Measurements from ENCODE around the gene PROM1. TPM values are rescaled to one million over a fixed set of nuclear protein-coding genes. Genes with fewer than 3 reads are reported as not detected.

The PROM1 gene
- polyA plus RNA-seq, 2 donors, result 0.37 to 0.47 TPM

DNA sequence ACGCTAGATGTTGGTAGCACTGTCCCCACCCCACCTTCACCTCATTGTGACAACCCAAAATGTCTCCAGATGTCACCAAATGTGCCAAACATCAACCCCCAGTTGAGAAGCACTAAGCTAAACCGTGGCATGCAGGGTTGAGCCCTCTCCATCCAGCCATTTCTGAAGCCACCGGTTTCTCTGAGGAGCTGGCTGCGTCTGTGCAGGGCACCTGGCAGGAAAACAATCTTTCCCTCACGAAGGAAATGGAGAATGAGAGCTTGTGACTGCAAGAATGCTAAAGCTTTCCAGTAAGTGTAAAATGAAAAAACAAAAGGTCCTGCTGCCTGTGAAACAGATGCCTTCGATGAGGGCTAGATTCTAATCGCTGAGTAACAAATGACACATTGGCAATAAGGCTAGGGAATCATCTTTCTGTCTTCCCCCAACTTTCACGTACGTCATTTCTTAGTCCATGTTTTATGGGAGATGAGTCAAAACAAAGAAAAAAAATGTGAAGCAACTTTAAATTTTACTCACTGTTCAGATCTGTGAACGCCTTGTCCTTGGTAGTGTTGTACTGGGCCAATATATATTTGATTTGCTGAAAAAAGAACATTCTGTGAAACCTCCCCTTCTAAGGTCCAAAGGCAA is 59.9 kb downstream of the PROM1 start:
- H3K4me1 ChIP-seq (ENCODE audit: control insufficient read depth in 2 of 2, insufficient read depth in 2 of 2, low read length in 1 of 2), result no peaks in the 10 kb centered on the region
- no peak overlapping the region for H3K4me3 ChIP-seq (ENCODE audit: low read depth in 1 of 2, low read length in 2 of 2)
- no peaks in the 10 kb centered on the region for H3K36me3 ChIP-seq (ENCODE audit: control insufficient read depth in 2 of 2, insufficient read depth in 2 of 2, low read length in 1 of 2)
- no peaks in the 10 kb centered on the region for H3K9me3 ChIP-seq (ENCODE audit: control insufficient read depth in 2 of 2, insufficient read depth in 1 of 2, low read depth in 1 of 2, low read length in 1 of 2)
- 70 to 73% methylated on average over 10 of the region's 10 CpGs for WGBS, 2 donors
- H3K27ac ChIP-seq (ENCODE audit: low read depth in 2 of 2, low read length in 1 of 2), result no peak overlapping the region
- H3K27me3 ChIP-seq (ENCODE audit: control insufficient read depth in 1 of 2, insufficient read depth in 2 of 2, low read length in 2 of 2), result peaks cover 0 to 2% of the 10 kb centered on the region in 2 donors

DNA sequence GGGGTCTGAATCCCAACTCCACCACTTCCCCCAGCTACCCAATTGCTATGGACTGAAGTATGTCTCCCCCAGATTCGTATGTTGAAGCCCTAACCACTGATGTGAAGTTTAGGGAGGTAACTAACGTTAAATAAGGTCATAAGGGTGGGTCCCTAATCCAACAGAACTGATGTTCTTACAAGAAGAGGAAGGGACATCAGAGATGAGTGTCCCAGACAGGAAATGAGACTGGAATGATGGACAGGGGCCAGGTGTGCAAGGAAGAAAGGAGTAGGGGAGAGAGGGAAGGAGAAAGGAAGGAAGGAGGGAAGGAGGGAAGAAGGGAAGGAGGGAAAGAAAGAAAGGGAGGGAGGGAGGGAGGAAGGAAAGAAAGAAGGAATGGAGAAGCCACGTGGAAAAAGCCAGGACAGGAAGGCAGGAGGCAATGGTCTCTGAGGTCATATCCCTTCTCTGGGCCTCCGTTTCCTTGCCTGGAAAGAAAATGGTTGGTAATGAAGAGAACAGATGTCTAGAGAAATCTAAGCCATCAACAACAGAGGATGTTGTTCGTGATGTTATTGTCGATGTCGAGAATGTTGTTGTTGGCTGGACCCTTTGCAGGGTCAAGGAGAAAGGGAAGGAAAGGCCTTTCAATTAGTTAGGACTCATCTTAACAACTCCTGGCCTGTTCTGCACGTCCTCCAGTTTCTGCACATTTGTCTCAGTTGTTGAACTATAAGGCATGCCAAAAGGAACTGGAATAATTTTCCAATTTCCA is 61.8 kb downstream of the PROM1 start:
- Histone ChIP-seq H3K4me1 (ENCODE audit: control insufficient read depth in 2 of 2, insufficient read depth in 2 of 2, low read length in 1 of 2) (no peaks in the 10 kb centered on the region), H3K9me3 (ENCODE audit: control insufficient read depth in 2 of 2, insufficient read depth in 1 of 2, low read depth in 1 of 2, low read length in 1 of 2) (no peaks in the 10 kb centered on the region), H3K36me3 (ENCODE audit: control insufficient read depth in 2 of 2, insufficient read depth in 2 of 2, low read length in 1 of 2) (no peaks in the 10 kb centered on the region), H3K4me3 (ENCODE audit: low read depth in 1 of 2, low read length in 2 of 2) (no peak overlapping the region), H3K27me3 (ENCODE audit: control insufficient read depth in 1 of 2, insufficient read depth in 2 of 2, low read length in 2 of 2) (peaks cover 0 to 2% of the 10 kb centered on the region in 2 donors), H3K27ac (ENCODE audit: low read depth in 2 of 2, low read length in 1 of 2) (no peak overlapping the region)
- 67 to 73% methylated on average over 8 of the region's 8 CpGs for WGBS, 2 donors

DNA sequence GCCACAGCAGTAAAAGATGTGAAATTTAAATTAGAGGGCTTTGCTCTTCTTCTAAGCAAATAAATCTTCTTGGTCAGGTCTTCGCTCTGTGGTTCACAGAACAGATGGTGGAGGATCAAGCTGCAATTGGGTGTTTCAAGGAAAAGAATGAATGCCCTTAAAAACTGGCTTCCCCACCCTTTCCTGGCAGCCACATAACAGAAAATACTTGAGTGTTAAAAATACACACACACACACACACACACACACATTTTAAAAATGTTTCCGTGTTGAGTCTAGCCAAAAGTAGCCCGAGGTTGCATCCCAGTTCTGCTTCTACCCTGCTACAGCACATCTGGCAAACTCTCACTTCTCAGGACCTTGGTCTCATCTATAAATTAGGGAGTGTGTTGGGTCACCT is 64.2 kb downstream of the PROM1 start:
- Histone ChIP-seq H3K4me3 (ENCODE audit: low read depth in 1 of 2, low read length in 2 of 2) (no peak overlapping the region), H3K36me3 (ENCODE audit: control insufficient read depth in 2 of 2, insufficient read depth in 2 of 2, low read length in 1 of 2) (no peaks in the 10 kb centered on the region), H3K4me1 (ENCODE audit: control insufficient read depth in 2 of 2, insufficient read depth in 2 of 2, low read length in 1 of 2) (no peaks in the 10 kb centered on the region), H3K27ac (ENCODE audit: low read depth in 2 of 2, low read length in 1 of 2) (no peak overlapping the region), H3K9me3 (ENCODE audit: control insufficient read depth in 2 of 2, insufficient read depth in 1 of 2, low read depth in 1 of 2, low read length in 1 of 2) (no peaks in the 10 kb centered on the region), H3K27me3 (ENCODE audit: control insufficient read depth in 1 of 2, insufficient read depth in 2 of 2, low read length in 2 of 2) (peaks cover 0 to 2% of the 10 kb centered on the region in 2 donors)
- 35 to 42% methylated on average over 3 of the region's 3 CpGs for WGBS, 2 donors

DNA sequence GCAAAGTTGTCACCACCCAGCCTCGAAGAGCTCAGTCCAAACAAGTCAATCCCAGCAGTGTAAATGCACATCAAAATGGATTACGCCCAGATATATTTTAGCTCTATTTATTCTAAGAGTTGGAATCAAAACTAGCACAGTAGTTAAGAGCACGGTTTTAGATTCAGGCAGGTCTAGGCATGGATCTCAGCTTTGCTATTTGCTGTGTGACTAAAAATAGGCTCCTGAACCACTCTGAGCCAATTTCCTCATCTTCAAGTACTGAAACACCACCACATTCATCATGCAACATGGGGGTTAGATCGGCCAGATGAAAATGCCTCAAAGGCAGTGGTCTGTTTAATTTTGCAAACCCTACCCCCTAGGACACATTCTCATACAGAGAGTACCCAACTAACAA is 65.0 kb downstream of the PROM1 start:
- Histone ChIP-seq H3K27ac (ENCODE audit: low read depth in 2 of 2, low read length in 1 of 2) (no peak overlapping the region), H3K27me3 (ENCODE audit: control insufficient read depth in 1 of 2, insufficient read depth in 2 of 2, low read length in 2 of 2) (peaks cover 0 to 2% of the 10 kb centered on the region in 2 donors), H3K36me3 (ENCODE audit: control insufficient read depth in 2 of 2, insufficient read depth in 2 of 2, low read length in 1 of 2) (no peaks in the 10 kb centered on the region), H3K9me3 (ENCODE audit: control insufficient read depth in 2 of 2, insufficient read depth in 1 of 2, low read depth in 1 of 2, low read length in 1 of 2) (no peaks in the 10 kb centered on the region), H3K4me1 (ENCODE audit: control insufficient read depth in 2 of 2, insufficient read depth in 2 of 2, low read length in 1 of 2) (no peaks in the 10 kb centered on the region), H3K4me3 (ENCODE audit: low read depth in 1 of 2, low read length in 2 of 2) (no peak overlapping the region)
- 58 to 68% methylated on average over 4 of the region's 4 CpGs for WGBS, 2 donors

DNA sequence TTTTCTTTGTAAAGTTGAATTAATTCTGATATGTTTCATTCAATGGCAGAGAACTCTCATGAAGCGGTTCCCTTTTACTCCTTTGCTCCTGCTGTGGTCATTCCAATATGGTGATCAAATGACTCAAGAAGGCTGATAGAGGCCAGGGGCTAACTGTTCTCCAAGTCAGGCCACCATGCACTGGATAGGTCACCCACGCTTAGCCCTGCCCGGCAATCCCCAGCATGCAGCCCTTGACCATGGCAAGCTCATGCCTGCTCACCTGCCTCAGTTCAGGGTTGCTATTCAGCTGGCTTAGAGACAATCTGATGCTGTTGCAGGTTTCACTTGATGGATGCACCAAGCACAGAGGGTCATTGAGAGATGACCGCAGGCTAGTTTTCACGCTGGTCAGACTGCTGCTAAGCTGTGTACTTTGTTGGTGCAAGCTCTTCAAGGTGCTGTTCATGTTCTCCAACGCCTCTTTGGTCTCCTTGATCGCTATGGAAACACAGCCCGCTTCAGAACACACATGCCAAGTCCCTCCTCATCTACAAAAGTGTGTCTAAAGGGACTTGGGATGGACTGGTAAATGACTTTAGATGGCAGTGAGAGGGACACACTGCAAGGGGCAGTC is 65.7 kb downstream of the PROM1 start:
- Histone ChIP-seq H3K27me3 (ENCODE audit: control insufficient read depth in 1 of 2, insufficient read depth in 2 of 2, low read length in 2 of 2) (peaks cover 0 to 2% of the 10 kb centered on the region in 2 donors), H3K4me3 (ENCODE audit: low read depth in 1 of 2, low read length in 2 of 2) (no peak overlapping the region), H3K9me3 (ENCODE audit: control insufficient read depth in 2 of 2, insufficient read depth in 1 of 2, low read depth in 1 of 2, low read length in 1 of 2) (no peaks in the 10 kb centered on the region), H3K4me1 (ENCODE audit: control insufficient read depth in 2 of 2, insufficient read depth in 2 of 2, low read length in 1 of 2) (no peaks in the 10 kb centered on the region), H3K27ac (ENCODE audit: low read depth in 2 of 2, low read length in 1 of 2) (no peak overlapping the region), H3K36me3 (ENCODE audit: control insufficient read depth in 2 of 2, insufficient read depth in 2 of 2, low read length in 1 of 2) (no peaks in the 10 kb centered on the region)
- 85 to 89% methylated on average over 8 of the region's 8 CpGs for WGBS, 2 donors

DNA sequence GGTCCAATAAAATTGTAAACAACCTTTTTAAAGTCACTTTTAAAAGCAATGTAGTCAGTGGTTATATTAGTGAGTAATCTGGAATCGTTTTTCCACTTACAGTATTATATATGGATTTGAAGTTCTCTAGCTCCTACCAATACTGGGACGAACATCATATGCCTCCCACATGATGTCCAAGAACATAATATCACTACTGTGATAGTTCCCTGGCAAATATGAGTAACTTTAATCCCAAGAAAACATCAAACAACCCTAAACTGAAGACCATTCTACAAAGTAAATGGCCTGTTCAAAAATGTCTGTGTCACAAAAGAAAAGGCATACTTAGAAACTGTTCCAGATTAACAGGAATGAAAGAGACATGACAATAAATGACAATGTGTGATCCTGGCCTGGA is 67.3 kb downstream of the PROM1 start:
- Histone ChIP-seq H3K4me3 (ENCODE audit: low read depth in 1 of 2, low read length in 2 of 2) (no peak overlapping the region), H3K27me3 (ENCODE audit: control insufficient read depth in 1 of 2, insufficient read depth in 2 of 2, low read length in 2 of 2) (peaks cover 0 to 2% of the 10 kb centered on the region in 2 donors), H3K36me3 (ENCODE audit: control insufficient read depth in 2 of 2, insufficient read depth in 2 of 2, low read length in 1 of 2) (no peaks in the 10 kb centered on the region), H3K4me1 (ENCODE audit: control insufficient read depth in 2 of 2, insufficient read depth in 2 of 2, low read length in 1 of 2) (no peaks in the 10 kb centered on the region), H3K27ac (ENCODE audit: low read depth in 2 of 2, low read length in 1 of 2) (no peak overlapping the region), H3K9me3 (ENCODE audit: control insufficient read depth in 2 of 2, insufficient read depth in 1 of 2, low read depth in 1 of 2, low read length in 1 of 2) (no peaks in the 10 kb centered on the region)
- 57 to 61% methylated on average over 2 of the region's 2 CpGs for WGBS, 2 donors

DNA sequence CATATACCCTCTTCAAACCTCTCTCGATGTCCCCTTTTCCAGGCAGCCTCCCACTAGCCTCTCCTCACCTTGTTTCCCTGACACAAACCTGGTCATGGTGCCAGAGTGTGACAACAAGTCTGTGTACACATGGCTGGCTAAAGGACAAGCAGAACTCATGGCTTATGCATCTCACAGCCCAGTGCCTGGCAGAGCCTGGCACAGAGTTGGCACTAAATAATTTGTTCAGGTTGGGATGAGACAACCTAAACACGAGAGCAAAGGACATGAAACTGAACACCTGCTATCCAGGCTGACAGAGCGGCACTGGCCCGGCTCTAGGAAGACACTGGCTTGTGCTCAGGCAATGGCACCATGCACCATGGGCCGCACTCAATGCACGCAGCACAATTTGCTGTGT is 72.7 kb downstream of the PROM1 start:
- 81 to 84% methylated on average over 6 of the region's 6 CpGs for WGBS, 2 donors
- Histone ChIP-seq H3K36me3 (ENCODE audit: control insufficient read depth in 2 of 2, insufficient read depth in 2 of 2, low read length in 1 of 2) (no peaks in the 10 kb centered on the region), H3K27ac (ENCODE audit: low read depth in 2 of 2, low read length in 1 of 2) (no peak overlapping the region), H3K4me3 (ENCODE audit: low read depth in 1 of 2, low read length in 2 of 2) (no peak overlapping the region), H3K27me3 (ENCODE audit: control insufficient read depth in 1 of 2, insufficient read depth in 2 of 2, low read length in 2 of 2) (no peaks in the 10 kb centered on the region), H3K9me3 (ENCODE audit: control insufficient read depth in 2 of 2, insufficient read depth in 1 of 2, low read depth in 1 of 2, low read length in 1 of 2) (peaks cover 0 to 2% of the 10 kb centered on the region in 2 donors), H3K4me1 (ENCODE audit: control insufficient read depth in 2 of 2, insufficient read depth in 2 of 2, low read length in 1 of 2) (no peaks in the 10 kb centered on the region)

DNA sequence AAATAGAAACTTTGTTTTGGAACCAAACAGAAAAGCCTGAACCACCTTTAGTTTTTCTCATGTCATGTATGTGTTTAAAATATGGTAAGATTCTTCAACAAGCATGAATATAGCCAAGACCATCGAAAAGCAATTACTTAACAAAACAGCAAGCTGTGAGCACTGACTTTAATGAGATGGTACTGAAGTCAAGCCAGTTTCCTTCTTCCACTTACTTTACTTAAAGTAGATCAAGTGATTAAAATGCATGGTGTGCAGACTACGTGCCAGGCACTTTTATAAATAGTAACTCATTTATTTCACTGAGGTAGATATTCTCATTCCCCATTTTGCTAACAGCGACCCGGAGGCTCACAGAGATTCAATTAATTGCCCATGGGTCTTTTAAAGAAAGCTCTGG is 74.7 kb downstream of the PROM1 start:
- H3K36me3 ChIP-seq (ENCODE audit: control insufficient read depth in 2 of 2, insufficient read depth in 2 of 2, low read length in 1 of 2), result no peaks in the 10 kb centered on the region

DNA sequence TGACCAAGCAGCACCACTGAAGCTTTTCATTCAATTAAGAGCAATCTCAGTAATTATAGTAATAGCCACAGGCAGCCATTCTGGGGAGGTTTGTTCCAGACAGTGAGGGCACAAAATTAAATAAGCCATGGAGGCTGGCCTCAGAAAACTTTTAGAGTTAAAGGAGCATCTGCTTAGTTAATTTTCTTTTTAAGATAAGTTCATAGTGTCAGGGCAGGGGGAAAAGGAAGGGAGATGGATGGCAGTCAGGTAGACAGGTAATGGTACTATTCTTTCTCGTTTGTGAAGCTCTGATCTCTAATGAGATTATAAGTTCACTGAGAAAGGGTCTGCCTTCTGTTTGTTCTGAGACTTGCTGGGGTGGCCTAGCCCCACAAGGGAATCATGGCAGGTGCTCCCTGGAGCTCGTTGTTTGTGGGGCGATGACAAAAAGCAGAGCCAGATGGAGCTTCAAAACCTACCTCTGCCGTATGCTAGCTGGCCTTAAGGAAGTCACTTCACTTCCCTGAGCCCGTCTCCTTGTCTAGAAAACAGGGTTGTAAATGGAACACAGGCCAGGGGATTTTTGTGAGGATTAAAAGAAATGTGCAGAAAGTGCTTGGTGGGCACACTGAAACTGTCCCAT is 76.2 kb downstream of the PROM1 start:
- peaks cover 0 to 2% of the 10 kb centered on the region in 2 donors for H3K9me3 ChIP-seq (ENCODE audit: control insufficient read depth in 2 of 2, insufficient read depth in 1 of 2, low read depth in 1 of 2, low read length in 1 of 2)
- H3K36me3 ChIP-seq (ENCODE audit: control insufficient read depth in 2 of 2, insufficient read depth in 2 of 2, low read length in 1 of 2), result no peaks in the 10 kb centered on the region
- H3K4me3 ChIP-seq (ENCODE audit: low read depth in 1 of 2, low read length in 2 of 2), result no peak overlapping the region
- no peak overlapping the region for H3K27ac ChIP-seq (ENCODE audit: low read depth in 2 of 2, low read length in 1 of 2)
- WGBS, 2 donors, result 71 to 82% methylated on average over 5 of the region's 5 CpGs
- no peaks in the 10 kb centered on the region for H3K27me3 ChIP-seq (ENCODE audit: control insufficient read depth in 1 of 2, insufficient read depth in 2 of 2, low read length in 2 of 2)
- no peaks in the 10 kb centered on the region for H3K4me1 ChIP-seq (ENCODE audit: control insufficient read depth in 2 of 2, insufficient read depth in 2 of 2, low read length in 1 of 2)

More for the DNA sequence above, 74.7 kb downstream of the PROM1 start:
- no peak overlapping the region for H3K27ac ChIP-seq (ENCODE audit: low read depth in 2 of 2, low read length in 1 of 2)
- WGBS, 2 donors, result 85 to 86% methylated on average over 4 of the region's 4 CpGs
- peaks cover 0 to 2% of the 10 kb centered on the region in 2 donors for H3K9me3 ChIP-seq (ENCODE audit: control insufficient read depth in 2 of 2, insufficient read depth in 1 of 2, low read depth in 1 of 2, low read length in 1 of 2)
- H3K27me3 ChIP-seq (ENCODE audit: control insufficient read depth in 1 of 2, insufficient read depth in 2 of 2, low read length in 2 of 2), result no peaks in the 10 kb centered on the region
- no peak overlapping the region for H3K4me3 ChIP-seq (ENCODE audit: low read depth in 1 of 2, low read length in 2 of 2)
- H3K4me1 ChIP-seq (ENCODE audit: control insufficient read depth in 2 of 2, insufficient read depth in 2 of 2, low read length in 1 of 2), result no peaks in the 10 kb centered on the region

Data from esophagus (tissue), 2 donors.